ENCODE data around the gene ATP2B1.

- TF ChIP-seq CTCF (IDR thresholded peaks at IDR 0.05) (no peak), POLR2A (IDR thresholded peaks at IDR 0.05) (no peak)
Observed at GRCh38 chr12:89648211-89648930, 60.3 kb downstream of the ATP2B1 start.
